IPS-15b (cell line): ENCODE measurements around the gene TRMT112.
A peak's percentile ranks its signal among the peaks of the same experiment; 100 is the strongest.

ENCODE experiments used
- H3K27me3 ChIP-seq: one replicate; pipeline ENCODE4 v1.6.1; 2013; ENCODE audit warnings: low read length; ENCODE audit not compliant: control insufficient read depth, insufficient read depth
- H3K36me3 ChIP-seq: one replicate; pipeline ENCODE4 v1.6.1; 2013; ENCODE audit warnings: low read length; ENCODE audit not compliant: control insufficient read depth, insufficient read depth
- H3K4me1 ChIP-seq: one replicate; pipeline ENCODE4 v1.6.1; 2013; ENCODE audit warnings: mild to moderate bottlenecking, low read length; ENCODE audit not compliant: control insufficient read depth, insufficient read depth
- H3K4me3 ChIP-seq: one replicate; pipeline ENCODE4 v1.5.1; 2013; ENCODE audit warnings: low read depth, low read length
- H3K9ac ChIP-seq: one replicate; pipeline ENCODE4 v1.6.1; 2013; ENCODE audit warnings: low read depth, mild to moderate bottlenecking, low read length
- H3K9me3 ChIP-seq: one replicate; pipeline ENCODE4 v1.6.1; 2013; ENCODE audit warnings: mild to moderate bottlenecking, low read length; ENCODE audit not compliant: control insufficient read depth, insufficient read depth

Gene TRMT112

GRCh38 chr11:64281957-64282770 lies 35.2 kb downstream of the TRMT112 start:
- Histone ChIP-seq H3K9ac (no peak overlapping the region), H3K4me1 (no peaks in the 10 kb centered on the region), H3K27me3 (no peaks in the 10 kb centered on the region), H3K9me3 (no peaks in the 10 kb centered on the region), H3K36me3 (no peaks in the 10 kb centered on the region), H3K4me3 (no peak overlapping the region)

- Histone ChIP-seq H3K27me3 (no peaks in the 10 kb centered on the region), H3K4me3 (no peak overlapping the region), H3K36me3 (peaks cover 3% of the 10 kb centered on the region), H3K4me1 (no peaks in the 10 kb centered on the region), H3K9ac (no peak overlapping the region), H3K9me3 (no peaks in the 10 kb centered on the region)
These were observed 38.7 kb downstream of the TRMT112 start for GRCh38 chr11:64278576-64279190.

- Histone ChIP-seq H3K36me3 (peaks cover 7% of the 10 kb centered on the region), H3K9ac (no peak overlapping the region), H3K4me1 (no peaks in the 10 kb centered on the region), H3K4me3 (no peak overlapping the region), H3K27me3 (no peaks in the 10 kb centered on the region), H3K9me3 (no peaks in the 10 kb centered on the region)
These were observed 40.5 kb downstream of the TRMT112 start for GRCh38 chr11:64276653-64277431.

GRCh38 chr11:64275841-64276240 lies 41.5 kb downstream of the TRMT112 start:
- Histone ChIP-seq H3K4me3 (no peak overlapping the region), H3K9ac (no peak overlapping the region), H3K4me1 (no peaks in the 10 kb centered on the region), H3K36me3 (peaks cover 7% of the 10 kb centered on the region), H3K9me3 (no peaks in the 10 kb centered on the region), H3K27me3 (no peaks in the 10 kb centered on the region)

- H3K27me3 ChIP-seq, result no peaks in the 10 kb centered on the region
- H3K4me3 ChIP-seq, result no peak overlapping the region
- peaks cover 7% of the 10 kb centered on the region for H3K36me3 ChIP-seq
- no peaks in the 10 kb centered on the region for H3K4me1 ChIP-seq
- H3K9ac ChIP-seq, result no peak overlapping the region
- H3K9me3 ChIP-seq, result no peaks in the 10 kb centered on the region
These were observed 42.1 kb downstream of the TRMT112 start for GRCh38 chr11:64275031-64275800.

GRCh38 chr11:64269540-64270220 lies 47.7 kb downstream of the TRMT112 start:
- H3K9me3 ChIP-seq, result no peaks in the 10 kb centered on the region
- H3K9ac ChIP-seq, result peak overlapping the region; percentile 98
- H3K36me3 ChIP-seq, result peaks cover 25% of the 10 kb centered on the region
- no peaks in the 10 kb centered on the region for H3K4me1 ChIP-seq
- H3K4me3 ChIP-seq, result peak overlapping the region; percentile 99
- H3K27me3 ChIP-seq, result no peaks in the 10 kb centered on the region

- H3K4me1 ChIP-seq, result no peaks in the 10 kb centered on the region
- H3K4me3 ChIP-seq, result peak overlapping the region; percentile 65
- H3K36me3 ChIP-seq, result peaks cover 32% of the 10 kb centered on the region
- H3K9ac ChIP-seq, result peak overlapping the region; percentile 89
- H3K27me3 ChIP-seq, result no peaks in the 10 kb centered on the region
- no peaks in the 10 kb centered on the region for H3K9me3 ChIP-seq
These were observed 48.3 kb downstream of the TRMT112 start for GRCh38 chr11:64268893-64269539.

GRCh38 chr11:64268025-64268892 lies 49.1 kb downstream of the TRMT112 start:
- H3K36me3 ChIP-seq, result peaks cover 39% of the 10 kb centered on the region
- H3K4me3 ChIP-seq, result peak overlapping the region; percentile 65
- peak overlapping the region; percentile 89 for H3K9ac ChIP-seq
- H3K4me1 ChIP-seq, result no peaks in the 10 kb centered on the region
- H3K27me3 ChIP-seq, result no peaks in the 10 kb centered on the region
- no peaks in the 10 kb centered on the region for H3K9me3 ChIP-seq

GRCh38 chr11:64267207-64267945 lies 50.0 kb downstream of the TRMT112 start:
- Histone ChIP-seq H3K36me3 (peaks cover 44% of the 10 kb centered on the region), H3K9me3 (no peaks in the 10 kb centered on the region), H3K9ac (no peak overlapping the region), H3K4me3 (no peak overlapping the region), H3K4me1 (no peaks in the 10 kb centered on the region), H3K27me3 (no peaks in the 10 kb centered on the region)
